Measurements from ENCODE around the gene C2orf80. TPM values are rescaled to one million over a fixed set of nuclear protein-coding genes. Genes with fewer than 3 reads are reported as not detected.

The C2orf80 gene
- not detected for total RNA-seq

DNA sequence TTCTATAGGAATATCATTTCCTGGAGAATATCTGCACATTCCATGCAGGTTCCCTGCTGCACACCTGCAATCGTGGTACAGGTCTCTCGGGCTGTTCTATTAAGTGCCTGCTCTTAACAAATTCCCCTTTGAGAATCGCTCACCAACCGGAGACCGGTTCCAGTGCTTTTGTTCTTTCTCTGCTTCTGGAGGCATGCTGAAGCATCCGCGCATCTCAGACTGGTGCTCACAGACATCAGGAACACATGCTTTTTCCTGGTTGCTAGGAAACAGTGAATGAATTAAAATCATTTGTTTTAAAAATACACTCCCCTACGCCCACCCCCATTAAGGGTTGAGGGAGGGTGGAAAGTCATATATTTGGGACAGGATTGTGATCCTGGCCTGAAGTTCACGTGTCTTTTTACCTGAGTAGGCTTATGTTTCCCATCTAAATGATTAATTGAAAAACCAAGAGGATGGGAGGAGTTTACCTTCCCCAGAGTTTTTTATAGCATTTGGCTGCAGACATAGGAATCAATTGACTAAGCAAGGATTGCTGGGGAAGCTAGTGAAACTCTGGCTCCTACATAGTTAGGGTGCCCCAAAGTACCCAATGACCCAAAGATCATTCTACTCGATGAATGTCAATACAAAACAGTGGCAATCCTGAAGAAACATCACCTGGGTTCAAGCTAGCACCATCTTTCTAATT is at the start of gene C2orf80:
Gene C2orf80, minus strand, starts transcription at position 221 of the 694 bp plus-strand sequence. CDS start 3,044 bp downstream, outside the sequence.
- intact Hi-C loops (cut with DNase I; ENCODE audit: low total_unique reads) = no loop called here
- no peak for DNase-seq (ENCODE audit: low spot score in 2 of 2)
- H3K9me3 ChIP-seq = no peaks in the 10 kb centered on the region
- H3K4me1 ChIP-seq = no peaks in the 10 kb centered on the region
- no peak for TF ChIP-seq POLR2A (IDR thresholded peaks at IDR 0.05)
- TF ChIP-seq POLR2AphosphoS5 (IDR thresholded peaks at IDR 0.05) = no peak
- TF ChIP-seq, protein P1, sequence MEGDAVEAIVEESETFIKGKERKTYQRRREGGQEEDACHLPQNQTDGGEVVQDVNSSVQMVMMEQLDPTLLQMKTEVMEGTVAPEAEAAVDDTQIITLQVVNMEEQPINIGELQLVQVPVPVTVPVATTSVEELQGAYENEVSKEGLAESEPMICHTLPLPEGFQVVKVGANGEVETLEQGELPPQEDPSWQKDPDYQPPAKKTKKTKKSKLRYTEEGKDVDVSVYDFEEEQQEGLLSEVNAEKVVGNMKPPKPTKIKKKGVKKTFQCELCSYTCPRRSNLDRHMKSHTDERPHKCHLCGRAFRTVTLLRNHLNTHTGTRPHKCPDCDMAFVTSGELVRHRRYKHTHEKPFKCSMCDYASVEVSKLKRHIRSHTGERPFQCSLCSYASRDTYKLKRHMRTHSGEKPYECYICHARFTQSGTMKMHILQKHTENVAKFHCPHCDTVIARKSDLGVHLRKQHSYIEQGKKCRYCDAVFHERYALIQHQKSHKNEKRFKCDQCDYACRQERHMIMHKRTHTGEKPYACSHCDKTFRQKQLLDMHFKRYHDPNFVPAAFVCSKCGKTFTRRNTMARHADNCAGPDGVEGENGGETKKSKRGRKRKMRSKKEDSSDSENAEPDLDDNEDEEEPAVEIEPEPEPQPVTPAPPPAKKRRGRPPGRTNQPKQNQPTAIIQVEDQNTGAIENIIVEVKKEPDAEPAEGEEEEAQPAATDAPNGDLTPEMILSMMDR (IDR thresholded peaks at IDR 0.05) = no peak
- no peaks in the 10 kb centered on the region for H3K27me3 ChIP-seq
- H3K27ac ChIP-seq = no peak within 1 kb of the TSS
- H3K4me3 ChIP-seq = no peak within 1 kb of the TSS
- no peaks in the 10 kb centered on the region for H3K36me3 ChIP-seq

DNA sequence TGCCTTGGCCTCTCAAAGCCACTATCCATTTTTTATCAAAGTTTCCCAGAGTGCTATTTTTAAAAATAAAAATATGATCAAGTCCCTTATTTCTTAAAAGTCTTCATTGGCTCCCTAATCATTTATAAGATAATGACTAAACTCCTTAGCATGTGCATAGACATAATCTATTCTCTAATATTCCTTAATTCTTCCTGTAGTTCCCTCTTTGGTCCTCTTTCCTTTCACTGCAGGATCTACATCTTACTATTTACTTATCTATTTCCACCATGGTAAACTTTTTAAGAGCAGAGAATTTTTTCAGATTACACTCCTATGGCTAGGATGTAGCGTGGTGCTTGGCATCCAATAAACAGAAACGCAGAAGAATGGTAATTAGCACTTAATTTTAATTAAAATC is 46.0 kb upstream of the C2orf80 start:
- Histone ChIP-seq H3K27me3 (no peaks in the 10 kb centered on the region), H3K36me3 (no peaks in the 10 kb centered on the region), H3K27ac (no peak overlapping the region), H3K4me1 (no peaks in the 10 kb centered on the region), H3K4me3 (no peak overlapping the region), H3K9me3 (peaks cover 0 to 11% of the 10 kb centered on the region in 2 donors)
- no peak for DNase-seq (ENCODE audit: low spot score in 2 of 2)
- TF ChIP-seq, protein P1 (IDR thresholded peaks at IDR 0.05) = no peak
- no peak for TF ChIP-seq POLR2A (IDR thresholded peaks at IDR 0.05)
- no peak for TF ChIP-seq POLR2AphosphoS5 (IDR thresholded peaks at IDR 0.05)
- intact Hi-C loops (cut with DNase I; ENCODE audit: low total_unique reads) = no loop called here

DNA sequence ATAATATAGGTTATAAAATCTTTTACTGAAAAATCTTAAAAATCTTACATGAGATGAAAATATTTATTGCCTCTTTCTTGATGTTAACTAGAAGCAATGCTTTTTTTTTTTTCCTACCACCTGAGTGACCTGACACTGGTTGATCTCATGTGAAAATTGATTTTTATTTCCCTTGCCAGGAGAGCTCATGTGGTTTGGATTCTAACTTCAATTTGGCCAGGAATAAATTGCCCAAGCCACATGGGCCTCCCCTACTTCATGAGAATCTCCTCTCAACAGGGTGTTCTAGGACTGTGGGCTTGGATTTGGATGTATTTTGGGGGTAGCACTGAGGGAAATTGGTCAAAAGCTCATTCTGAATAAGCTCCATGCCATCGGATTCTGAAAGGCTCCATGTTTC is 45.0 kb upstream of the C2orf80 start:
- Histone ChIP-seq H3K27me3 (no peaks in the 10 kb centered on the region), H3K36me3 (no peaks in the 10 kb centered on the region), H3K9me3 (peaks cover 0 to 11% of the 10 kb centered on the region in 2 donors), H3K4me1 (no peaks in the 10 kb centered on the region), H3K4me3 (no peak overlapping the region), H3K27ac (no peak overlapping the region)
- TF ChIP-seq, protein P1 (IDR thresholded peaks at IDR 0.05) = no peak
- TF ChIP-seq POLR2A (IDR thresholded peaks at IDR 0.05) (no peak), POLR2AphosphoS5 (IDR thresholded peaks at IDR 0.05) (no peak)
- DNase-seq (ENCODE audit: low spot score in 2 of 2) = no peak
- intact Hi-C loops (cut with DNase I; ENCODE audit: low total_unique reads) = no loop called here

DNA sequence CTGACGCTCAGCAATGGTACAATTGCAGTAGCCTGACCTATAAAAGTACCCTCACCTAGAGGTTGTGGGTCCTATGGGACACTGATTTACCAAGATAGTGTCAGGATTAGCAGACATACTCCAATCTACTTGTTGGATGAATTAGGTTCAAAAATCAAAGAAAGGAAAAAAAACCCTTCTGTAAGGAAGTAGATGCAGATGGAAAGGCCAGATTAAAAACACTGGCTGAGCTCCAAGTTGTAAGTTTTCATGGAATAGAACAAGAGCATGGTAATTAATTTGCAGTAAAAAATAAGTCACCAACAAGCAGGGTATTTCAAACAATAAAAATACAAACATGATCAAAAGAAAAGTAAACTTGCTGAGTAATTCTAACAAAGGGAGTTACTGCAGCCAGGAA is 38.6 kb upstream of the C2orf80 start:
- H3K4me3 ChIP-seq = no peak overlapping the region
- no peak for TF ChIP-seq POLR2A (IDR thresholded peaks at IDR 0.05)
- TF ChIP-seq, protein P1 (IDR thresholded peaks at IDR 0.05) = no peak
- no peak for TF ChIP-seq POLR2AphosphoS5 (IDR thresholded peaks at IDR 0.05)
- H3K4me1 ChIP-seq = no peaks in the 10 kb centered on the region
- no peaks in the 10 kb centered on the region for H3K36me3 ChIP-seq
- no peaks in the 10 kb centered on the region for H3K27me3 ChIP-seq
- intact Hi-C loops (cut with DNase I; ENCODE audit: low total_unique reads) = no loop called here
- peaks cover 0 to 11% of the 10 kb centered on the region in 2 donors for H3K9me3 ChIP-seq
- DNase-seq (ENCODE audit: low spot score in 2 of 2) = no peak
- H3K27ac ChIP-seq = no peak overlapping the region

DNA sequence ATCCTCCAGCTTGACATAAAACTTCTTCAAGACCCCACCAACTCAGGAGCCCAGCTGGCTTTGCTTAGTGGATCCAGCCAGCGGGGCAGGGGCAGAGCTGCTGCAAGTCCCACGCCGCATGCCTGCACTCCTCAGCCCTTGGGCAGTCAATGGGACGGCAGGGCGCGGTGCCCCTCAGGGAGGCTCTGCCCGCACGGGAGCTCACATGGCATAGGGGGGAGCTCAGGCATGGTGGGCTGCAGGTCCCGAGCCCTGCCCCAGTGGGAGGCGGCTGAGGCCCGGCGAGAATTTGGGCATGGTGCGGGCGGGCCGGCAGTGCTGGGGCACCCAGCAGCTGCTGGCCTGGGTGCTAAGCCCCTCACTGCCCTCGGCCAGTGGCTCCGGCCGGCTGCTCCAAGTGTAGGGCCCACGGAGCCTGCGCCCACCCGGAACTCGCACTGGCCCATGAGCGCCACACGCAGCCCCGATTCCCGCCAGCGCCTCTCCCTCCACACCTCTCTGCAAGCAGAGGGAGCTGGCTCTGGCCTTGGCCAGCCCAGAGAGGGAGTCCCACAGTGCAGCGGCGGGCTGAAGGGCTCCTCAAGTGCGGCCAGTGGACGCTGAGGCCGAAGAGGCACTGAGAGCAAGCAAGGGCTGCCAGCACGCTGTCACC is 37.9 kb upstream of the C2orf80 start:
- Histone ChIP-seq H3K36me3 (no peaks in the 10 kb centered on the region), H3K4me1 (no peaks in the 10 kb centered on the region), H3K4me3 (no peak overlapping the region), H3K9me3 (peaks cover 0 to 11% of the 10 kb centered on the region in 2 donors), H3K27ac (no peak overlapping the region), H3K27me3 (no peaks in the 10 kb centered on the region)
- no peak for DNase-seq (ENCODE audit: low spot score in 2 of 2)
- intact Hi-C loops (cut with DNase I; ENCODE audit: low total_unique reads) = no loop called here
- TF ChIP-seq POLR2A (IDR thresholded peaks at IDR 0.05) (no peak), POLR2AphosphoS5 (IDR thresholded peaks at IDR 0.05) (no peak)
- TF ChIP-seq, protein P1 (IDR thresholded peaks at IDR 0.05) = no peak

Data from breast epithelium (tissue), 4 donors.